Measurements from ENCODE around the gene ACP3.
"Not testable (repeated sequence)": the region's sequence is repeated elsewhere in the genome, so short reads cannot be mapped to it uniquely, and the experiment has no call there.

Gene ACP3

GRCh38 chr3:132360717-132361116, 43.5 kb downstream of the ACP3 start:
- no peak for DNase-seq (ENCODE audit: low read depth in 4 of 4, low spot score in 1 of 4)

DNA sequence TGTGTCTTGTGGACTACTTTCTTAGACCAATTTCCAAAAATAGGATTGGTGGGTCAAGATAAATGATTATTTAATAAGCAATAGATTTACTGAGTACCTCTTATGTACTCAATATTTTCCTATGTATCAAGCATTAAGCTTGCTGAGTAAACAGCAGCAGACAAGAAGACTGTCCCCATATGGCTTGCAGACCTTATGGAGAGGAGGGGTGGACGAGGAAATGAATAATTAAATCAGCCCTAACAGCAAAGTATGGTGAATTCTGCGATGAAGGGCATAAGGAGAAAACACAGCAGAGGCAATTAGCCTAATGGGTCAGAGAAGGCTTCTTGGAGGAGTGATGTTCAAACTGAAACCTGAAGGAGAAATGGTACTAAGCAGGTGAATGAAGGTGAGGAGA, 45.1 kb downstream of the ACP3 start:
- DNase-seq (ENCODE audit: low read depth in 4 of 4, low spot score in 1 of 4) = no peak

DNA sequence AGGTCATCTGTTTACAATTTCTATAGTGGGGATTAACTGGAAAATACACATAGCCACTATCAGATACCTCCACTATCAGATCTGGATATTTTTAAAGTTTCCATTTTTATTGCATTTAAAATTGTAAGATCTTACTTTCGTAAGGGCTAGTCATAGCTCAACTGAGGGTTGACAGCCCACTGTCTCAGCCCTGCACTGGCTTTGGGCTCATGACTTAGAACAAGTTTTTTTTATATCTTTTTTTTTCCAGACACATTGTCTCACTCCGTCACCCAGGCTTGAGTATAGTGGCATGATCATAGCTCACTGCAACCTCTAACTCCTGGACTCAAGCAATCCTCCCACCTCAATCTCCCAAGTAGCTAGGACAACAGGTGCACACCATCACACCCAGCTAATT, 51.3 kb downstream of the ACP3 start:
- no peak for DNase-seq (ENCODE audit: low read depth in 4 of 4, low spot score in 1 of 4)

DNA sequence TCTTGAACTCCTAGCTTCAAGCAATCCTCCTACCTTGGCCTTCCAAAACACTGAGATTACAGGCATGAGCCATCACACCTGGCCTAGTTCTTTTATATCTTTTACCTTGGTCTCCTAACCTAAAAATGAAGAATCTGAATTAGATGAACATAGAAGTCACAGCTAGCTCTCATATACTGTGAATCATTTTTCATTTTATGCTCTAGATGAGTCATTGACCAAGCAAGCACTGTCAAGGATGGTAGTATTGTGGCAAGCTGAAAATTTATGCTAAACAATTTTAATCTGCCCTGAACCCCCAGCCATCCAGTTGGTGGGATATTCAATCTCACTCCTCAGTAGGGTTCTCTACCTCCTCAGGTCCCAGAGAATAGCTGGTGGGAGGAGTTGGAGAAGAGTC, 51.8 kb downstream of the ACP3 start:
- DNase-seq (ENCODE audit: low read depth in 4 of 4, low spot score in 1 of 4) = no peak

DNA sequence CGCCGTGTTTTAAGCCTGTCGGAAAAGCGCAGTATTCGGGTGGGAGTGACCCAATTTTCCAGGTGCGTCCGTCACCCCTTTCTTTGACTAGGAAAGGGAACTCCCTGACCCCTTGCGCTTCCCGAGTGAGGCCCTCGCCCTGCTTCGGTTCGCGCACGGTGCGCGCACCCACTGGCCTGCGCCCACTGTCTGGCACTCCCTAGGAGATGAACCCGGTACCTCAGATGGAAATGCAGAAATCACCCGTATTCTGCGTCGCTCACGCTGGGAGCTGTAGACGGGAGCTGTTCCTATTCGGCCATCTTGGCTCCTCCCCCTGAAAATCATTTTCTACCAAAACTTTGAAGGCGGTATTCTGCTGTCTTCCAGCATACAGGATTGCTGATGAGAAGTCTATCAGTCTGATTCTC, 59.7 kb downstream of the ACP3 start:
- DNase-seq (ENCODE audit: low read depth in 4 of 4, low spot score in 1 of 4) = not testable (repeated sequence)

GRCh38 chr3:132378048-132378762, 61.0 kb downstream of the ACP3 start:
- DNase-seq (ENCODE audit: low read depth in 4 of 4, low spot score in 1 of 4) = no peak

- no peak for DNase-seq (ENCODE audit: low read depth in 4 of 4, low spot score in 1 of 4)
Measured at GRCh38 chr3:132378846-132379245, 61.6 kb downstream of the ACP3 start.

DNA sequence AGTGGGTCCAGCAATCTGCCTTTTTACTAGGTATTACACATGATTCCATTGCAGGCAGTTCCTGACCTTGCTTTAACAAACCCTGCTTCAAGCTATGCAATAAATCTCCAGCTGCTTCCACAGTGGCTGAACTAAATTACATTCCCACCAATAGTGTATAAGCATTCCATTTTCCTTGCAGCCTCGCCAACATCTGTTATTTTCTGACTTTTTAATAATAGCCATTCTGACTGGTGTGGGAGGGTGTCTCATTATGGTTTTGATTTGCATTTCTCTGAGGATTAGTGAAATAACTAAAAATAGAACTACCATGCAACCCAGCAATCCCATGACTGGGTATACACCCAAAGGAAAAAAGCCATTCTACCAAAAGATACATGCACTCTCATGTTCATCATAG, 63.7 kb downstream of the ACP3 start:
- no peak for DNase-seq (ENCODE audit: low read depth in 4 of 4, low spot score in 1 of 4)

DNA sequence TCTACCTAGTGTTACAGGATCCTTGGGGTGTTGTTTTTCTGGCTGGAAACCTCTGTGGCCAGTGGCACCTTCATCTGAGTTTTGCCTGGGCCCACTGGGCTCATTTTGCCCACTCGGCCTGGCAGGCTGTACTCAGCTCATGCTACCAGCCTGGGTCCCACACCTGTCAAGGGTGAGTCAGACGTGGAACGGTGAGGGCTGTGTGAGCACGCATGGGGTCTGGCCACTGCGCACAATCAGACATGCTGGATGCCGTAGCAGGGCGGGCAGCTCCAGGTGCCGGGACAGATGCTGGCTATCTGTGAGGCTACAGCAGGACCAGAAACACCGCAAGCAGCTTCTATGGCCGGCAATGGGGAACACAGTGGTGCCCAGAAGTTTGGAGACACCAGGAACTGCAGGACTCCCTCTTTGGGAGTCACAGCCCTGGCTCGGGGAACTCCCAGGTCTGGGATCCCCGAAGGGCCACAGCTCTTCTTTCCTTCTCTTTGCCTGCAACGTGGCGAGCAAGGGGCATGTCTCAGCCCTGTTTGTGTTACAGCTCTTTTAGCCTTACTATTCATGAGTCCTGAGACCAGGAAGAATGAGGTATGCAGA, 64.2 kb downstream of the ACP3 start:
- DNase-seq (ENCODE audit: low read depth in 4 of 4, low spot score in 1 of 4) = no peak

DNA sequence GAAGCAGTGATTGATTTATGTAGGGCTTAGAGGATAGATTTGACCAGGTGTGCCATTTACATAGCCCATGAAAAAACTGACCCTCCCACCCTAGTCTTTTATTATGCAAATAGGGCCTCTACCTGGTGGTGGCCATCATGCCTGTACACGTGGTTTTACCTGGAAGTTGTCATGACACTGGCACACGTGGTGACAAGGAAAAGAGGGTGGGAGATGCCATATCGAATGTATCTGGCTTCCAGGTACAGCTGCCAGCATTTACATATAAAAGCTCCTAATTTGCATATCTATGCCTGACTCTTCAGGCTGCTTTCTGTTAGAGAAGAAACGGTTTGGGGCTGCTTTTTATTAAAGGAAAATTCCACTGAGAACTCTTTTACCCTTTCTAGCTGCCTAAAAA, 65.1 kb downstream of the ACP3 start:
- DNase-seq (ENCODE audit: low read depth in 4 of 4, low spot score in 1 of 4) = no peak

DNA sequence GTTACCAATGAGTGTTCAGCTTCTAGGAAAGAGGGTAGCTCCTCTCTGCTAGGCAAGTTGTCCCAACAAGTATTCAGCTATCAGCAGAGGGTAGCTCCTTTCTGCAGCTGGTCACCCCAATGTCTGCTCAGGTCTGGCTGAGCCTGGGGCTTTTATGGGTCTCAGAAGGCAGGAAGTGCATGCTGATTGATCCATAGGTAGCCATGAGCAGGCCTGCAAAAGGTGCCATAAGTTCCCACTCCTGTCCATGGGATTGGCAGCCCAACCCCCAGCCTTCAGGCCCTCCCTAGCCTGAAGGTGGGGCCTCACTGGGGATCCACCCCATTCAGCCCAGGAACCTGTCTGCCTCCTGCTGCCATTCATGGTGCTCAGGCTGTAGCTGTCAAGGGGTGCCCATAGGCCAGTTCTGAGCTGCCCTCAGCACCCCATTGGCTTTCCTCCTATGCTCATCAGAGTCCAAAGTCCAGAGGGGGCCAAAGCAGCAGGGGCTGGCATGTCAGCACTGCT, 65.5 kb downstream of the ACP3 start:
- no peak for DNase-seq (ENCODE audit: low read depth in 4 of 4, low spot score in 1 of 4)

GRCh38 chr3:132386259-132386658, 69.1 kb downstream of the ACP3 start:
- no peak for DNase-seq (ENCODE audit: low read depth in 4 of 4, low spot score in 1 of 4)

GRCh38 chr3:132392675-132393074, 75.5 kb downstream of the ACP3 start:
- DNase-seq (ENCODE audit: low read depth in 4 of 4, low spot score in 1 of 4) = not testable (repeated sequence)

DNA sequence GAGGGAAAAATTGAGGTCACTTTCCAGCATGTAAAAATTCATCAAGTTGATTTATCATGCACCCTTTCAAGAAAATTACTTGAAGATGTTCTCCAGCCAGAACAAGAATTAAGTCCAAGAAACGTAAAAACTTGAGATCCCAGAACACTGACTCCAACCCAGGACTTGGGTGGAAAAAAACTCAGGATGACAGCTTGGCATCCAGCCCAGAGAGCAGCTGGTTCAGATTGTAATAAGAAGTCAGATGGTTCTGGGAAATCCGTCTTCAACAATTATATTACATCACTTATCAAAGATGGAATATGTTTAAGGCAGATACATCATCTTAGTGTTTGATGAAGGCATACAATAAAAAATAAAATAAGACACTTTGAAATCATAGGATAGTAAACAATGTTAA, 77.1 kb downstream of the ACP3 start:
- no peak for DNase-seq (ENCODE audit: low read depth in 4 of 4, low spot score in 1 of 4)

GRCh38 chr3:132395126-132395525, 77.9 kb downstream of the ACP3 start:
- no peak for DNase-seq (ENCODE audit: low read depth in 4 of 4, low spot score in 1 of 4)

DNA sequence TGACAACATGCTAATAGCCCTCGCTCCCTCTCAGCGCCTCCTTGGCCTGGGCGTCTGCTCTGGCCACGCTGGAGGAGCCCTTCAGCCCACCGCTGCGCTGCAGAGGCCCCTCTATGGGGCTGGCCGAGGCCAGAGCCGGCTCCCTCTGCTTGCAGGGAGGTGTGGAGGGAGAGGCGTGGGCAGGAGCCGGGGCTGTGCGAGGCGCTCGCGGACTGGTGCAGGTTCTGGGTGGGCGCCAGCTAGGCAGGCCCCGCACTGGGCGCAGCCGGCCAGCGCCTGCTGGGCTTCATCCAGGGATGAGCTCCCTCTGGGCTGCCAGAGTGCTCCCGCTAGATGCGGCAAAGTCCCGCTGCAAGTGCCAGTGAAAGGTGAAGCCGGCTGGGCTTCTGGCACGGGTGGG, 79.0 kb downstream of the ACP3 start:
- no peak for DNase-seq (ENCODE audit: low read depth in 4 of 4, low spot score in 1 of 4)

DNA sequence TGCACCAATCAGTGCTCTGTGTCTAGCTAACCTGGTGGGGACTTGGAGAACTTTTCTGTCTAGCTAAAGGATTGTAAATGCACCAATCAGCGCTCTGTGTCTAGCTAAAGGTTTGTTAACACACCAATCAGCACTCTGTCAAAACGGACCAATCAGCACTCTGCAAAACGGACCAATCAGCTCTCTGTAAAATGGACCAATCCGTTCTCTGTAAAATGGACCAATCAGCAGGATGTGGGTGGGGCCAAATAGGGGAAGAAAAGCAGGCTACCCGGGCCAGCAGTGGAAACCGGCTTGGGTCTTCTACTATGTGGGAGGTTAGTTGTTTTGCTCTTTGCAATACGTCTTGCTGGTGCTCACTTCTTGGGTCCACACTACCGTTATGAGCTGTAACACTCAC, 79.6 kb downstream of the ACP3 start:
- not testable (repeated sequence) for DNase-seq (ENCODE audit: low read depth in 4 of 4, low spot score in 1 of 4)

- no peak for DNase-seq (ENCODE audit: low read depth in 4 of 4, low spot score in 1 of 4)
Measured at GRCh38 chr3:132399054-132399929, 82.1 kb downstream of the ACP3 start.

DNA sequence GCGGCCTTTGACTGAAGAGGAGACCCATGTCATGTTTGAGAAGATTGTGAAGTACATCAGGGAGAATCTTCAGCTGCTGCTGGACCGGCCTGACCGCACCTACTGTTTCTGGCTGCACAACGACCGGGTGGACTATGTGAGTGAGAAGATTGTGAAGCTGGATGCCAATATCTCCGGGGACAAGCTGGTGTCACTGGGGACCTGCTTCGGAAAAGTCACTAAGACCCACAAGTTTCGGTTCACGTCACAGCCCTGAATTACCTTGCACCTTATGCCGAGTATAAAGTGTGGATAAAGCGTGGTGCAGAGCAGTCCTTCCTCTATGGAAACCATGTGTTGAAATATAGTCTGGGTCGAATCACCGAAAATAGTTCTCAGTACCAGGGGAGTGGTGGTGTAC, 84.0 kb downstream of the ACP3 start:
- DNase-seq (ENCODE audit: low read depth in 4 of 4, low spot score in 1 of 4) = no peak

- DNase-seq (ENCODE audit: low read depth in 4 of 4, low spot score in 1 of 4) = no peak
Measured at GRCh38 chr3:132404276-132404675, 87.1 kb downstream of the ACP3 start.

DNA sequence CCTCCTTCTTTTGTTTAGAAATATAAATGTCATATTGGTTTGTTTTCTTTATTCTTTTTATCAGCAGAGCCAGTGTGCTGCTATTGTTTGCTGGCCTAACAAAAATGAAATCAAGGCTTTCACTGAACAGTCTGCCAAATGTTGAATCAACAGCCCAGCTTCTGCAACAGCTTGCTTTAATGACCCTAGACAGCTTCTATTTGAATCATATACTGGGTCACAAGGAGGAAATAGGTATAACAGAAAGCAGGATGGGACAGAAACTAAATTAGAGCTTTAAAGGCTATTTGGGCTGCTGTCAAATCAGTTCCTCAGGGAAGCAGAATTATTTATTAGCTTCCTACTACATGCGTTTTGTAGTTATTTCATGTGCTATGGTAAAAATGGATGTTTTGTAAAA, 88.0 kb downstream of the ACP3 start:
- DNase-seq (ENCODE audit: low read depth in 4 of 4, low spot score in 1 of 4) = no peak
